Measurements from ENCODE around the gene KIAA0825.

GRCh38 chr5:94440015-94440414 lies 178.4 kb downstream of the KIAA0825 start:
- TF ChIP-seq CTCF (IDR thresholded peaks at IDR 0.05) = no peak
- no peak for TF ChIP-seq POLR2A (IDR thresholded peaks at IDR 0.05)
